Endothelial cell of umbilical vein (primary cell): ENCODE measurements around the gene MYO1A. TPM values are rescaled to one million over a fixed set of nuclear protein-coding genes. Genes with fewer than 3 reads are reported as not detected.

ENCODE experiments used
- BruUV-seq: library from RNA; stranded (reverse); fragments of 400-500 nt; replicated peaks from 2 replicates; lab custom pipeline; 2021; lab: Mats Ljungman, UMichigan
- CTCF ChIA-PET: fragments of 300-600, 350-600 bp; sonication (Branson Sonifier 250); formaldehyde crosslinking; loops from one replicate; lab custom pipeline; 2021; ENCODE audit warnings: antibody characterized with exemption, inconsistent platforms; lab: Charles Lee
- POLR2A ChIA-PET: fragments of 300-600, 350-600 bp; sonication (Branson Sonifier 250); formaldehyde crosslinking; loops from one replicate; lab custom pipeline; 2021; ENCODE audit warnings: antibody characterized with exemption, inconsistent platforms; lab: Charles Lee
- DNase-seq: peaks from one replicate; pipeline ENCODE4 v3.0.0-alpha.2; 2011; ENCODE audit warnings: low read depth, low spot score
- FAIRE-seq: peaks from 2 replicates; lab custom pipeline; 2011; peaks lifted over from hg19 to GRCh38; lab: Jason Lieb, UNC
- H2AFZ ChIP-seq: 2 replicates; pipeline ENCODE4 v1.6.0; 2012; ENCODE audit warnings: low read depth, low read length, control low read depth, inconsistent platforms
- H3K27ac ChIP-seq: 2 replicates; pipeline ENCODE4 v1.5.1; 2011; ENCODE audit warnings: low read depth, mild to moderate bottlenecking, control low read depth, low read length, moderate library complexity; ENCODE audit not compliant: insufficient read depth
- H3K27me3 ChIP-seq, 2 experiments: 2 replicates each; pipeline versions ENCODE4 v1.6.0 to v1.6.1; 2011; ENCODE audit warnings: low read length in 2 of 2, mixed read lengths in 1 of 2; ENCODE audit not compliant: control insufficient read depth in 2 of 2, insufficient read depth in 2 of 2
- H3K36me3 ChIP-seq, 2 experiments: 2 replicates in 1 of 2; 3 replicates in 1 of 2; pipeline ENCODE4 v1.5.1; 2011; ENCODE audit warnings: low read length in 2 of 2, mild to moderate bottlenecking in 1 of 2, moderate library complexity in 1 of 2; ENCODE audit not compliant: control insufficient read depth in 2 of 2, insufficient read depth in 2 of 2; ENCODE audit errors: extremely low read depth in 1 of 2
- H3K4me1 ChIP-seq: 3 replicates; pipeline ENCODE4 v1.5.1; 2011; ENCODE audit warnings: mild to moderate bottlenecking, low read length; ENCODE audit not compliant: control insufficient read depth, insufficient read depth; ENCODE audit errors: extremely low read depth
- H3K4me2 ChIP-seq: 2 replicates; pipeline ENCODE4 v1.6.1; 2011; ENCODE audit warnings: low read length, control low read depth, mixed read lengths; ENCODE audit not compliant: insufficient read depth
- H3K4me3 ChIP-seq, 3 experiments: fragments of 200-600 bp in 1 of 3; sonication (generic), shearing (Covaris generic) in 1 of 3; replicated peaks in 1 of 3; 2 replicates each; pipeline ENCODE4 v1.5.1; 2011 to 2016; ENCODE audit warnings: control low read depth in 3 of 3, low read length in 3 of 3, mild to moderate bottlenecking in 2 of 3, inconsistent platforms in 1 of 3, low read depth in 1 of 3, moderate library complexity in 1 of 3; ENCODE audit not compliant: insufficient read depth in 1 of 3
- H3K79me2 ChIP-seq: 2 replicates; pipeline ENCODE4 v1.6.0; 2012; ENCODE audit warnings: low read length, inconsistent platforms; ENCODE audit not compliant: control insufficient read depth, insufficient read depth
- H3K9ac ChIP-seq: replicated peaks from 2 replicates; pipeline ENCODE3; 2011; ENCODE audit warnings: low read length, control low read depth; ENCODE audit not compliant: insufficient read depth; ENCODE audit errors: extremely low read depth
- H3K9me1 ChIP-seq: replicated peaks from 3 replicates; pipeline ENCODE4 v1.6.0; 2011; ENCODE audit warnings: mild to moderate bottlenecking, low read length; ENCODE audit not compliant: control insufficient read depth, insufficient read depth; ENCODE audit errors: extremely low read depth
- H3K9me3 ChIP-seq: replicated peaks from 2 replicates; pipeline ENCODE4 v1.5.1; 2012; ENCODE audit warnings: low read length, inconsistent platforms; ENCODE audit not compliant: control insufficient read depth, insufficient read depth
- H4K20me1 ChIP-seq: replicated peaks from 2 replicates; pipeline ENCODE3; 2011; ENCODE audit warnings: mild to moderate bottlenecking, low read length; ENCODE audit not compliant: control insufficient read depth, insufficient read depth; ENCODE audit errors: extremely low read depth
- CTCF ChIP-seq, 2 donors: IDR thresholded peaks; 1 replicate in 1 of 2; 2 replicates in 1 of 2; pipeline ENCODE4 v1.5.1; 2011; ENCODE audit warnings: low read length in 2 of 2, mild to moderate bottlenecking in 2 of 2, moderate library complexity in 2 of 2, control low read depth in 1 of 2, inconsistent platforms in 1 of 2, low read depth in 1 of 2; ENCODE audit not compliant: insufficient read depth in 1 of 2; ENCODE audit errors: extremely low read depth in 1 of 2
- EZH2 ChIP-seq: IDR thresholded peaks from 2 replicates; pipeline ENCODE4 v1.6.1; 2012; ENCODE audit warnings: borderline replicate concordance, low read depth, mild to moderate bottlenecking, moderate library complexity, low read length, inconsistent platforms; ENCODE audit not compliant: severe bottlenecking
- FOS ChIP-seq: IDR thresholded peaks from 2 replicates; pipeline ENCODE4 v1.6.1; 2011; ENCODE audit warnings: mild to moderate bottlenecking, low read length, moderate library complexity, borderline replicate concordance; ENCODE audit not compliant: insufficient read depth
- GATA2 ChIP-seq: IDR thresholded peaks from 2 replicates; pipeline ENCODE4 v1.7.0; 2011; ENCODE audit warnings: low read depth, mild to moderate bottlenecking, moderate library complexity, mixed read lengths, low read length; ENCODE audit not compliant: insufficient read length, insufficient read depth
- JUN ChIP-seq: IDR thresholded peaks from 2 replicates; pipeline ENCODE4 v1.6.1; 2011; ENCODE audit warnings: borderline replicate concordance, low read depth; ENCODE audit not compliant: insufficient read length, insufficient read depth
- MAX ChIP-seq: IDR thresholded peaks from 2 replicates; pipeline ENCODE4 v1.6.1; 2011; ENCODE audit not compliant: insufficient read depth, insufficient read length
- MYC ChIP-seq: IDR thresholded peaks from one replicate; pipeline ENCODE4 v1.6.1; 2011; ENCODE audit warnings: mild to moderate bottlenecking, low read depth, low read length
- POLR2A ChIP-seq: IDR thresholded peaks from 2 replicates; pipeline ENCODE4 v1.6.1; 2012; ENCODE audit warnings: low read depth, mild to moderate bottlenecking, control low read depth, low read length
- POLR2AphosphoS5 ChIP-seq: IDR thresholded peaks from 2 replicates; pipeline ENCODE4 v1.6.1; 2012; ENCODE audit warnings: low read depth, mild to moderate bottlenecking, control low read depth, low read length, moderate library complexity; ENCODE audit not compliant: insufficient read depth
- dilution Hi-C: fragments of 300-500 bp; cut with MboI; formaldehyde crosslinking; loops from one replicate; pipeline ENCODE4 v1.15.0; 2019; ENCODE audit warnings: low sequenced_read_pairs; ENCODE audit not compliant: extremely low pct_ligation_motif_present
- intact Hi-C: fragments of 100-400 bp; cut with micrococcal nuclease; formaldehyde crosslinking; loops from one replicate; pipeline ENCODE4 v1.10.0; 2022
- polyA plus RNA-seq, 4 experiments: library from polyadenylated mRNA; depleted of rRNA in 3 of 4; stranded (reverse) in 3 of 4; unstranded in 1 of 4; fragments of >200 nt; gene quantifications; 2 replicates each; pipeline versions ENCODE4 v1.2.1 to v1.2.3, GENCODE V29; 2011 to 2012; ENCODE audit warnings: missing spikeins in 1 of 4
- total RNA-seq: library from RNA; stranded (reverse); gene quantifications from 2 replicates; pipeline ENCODE4 v1.2.3, GENCODE V29; 2021

MYO1A gene
- total and polyA plus RNA-seq, 2 donors (not counting 3 experiments of a cell fraction or from before 2014, with no cell fraction given): not detected

GRCh38 chr12:57040211-57040610 is 9.7 kb downstream of the MYO1A start:
- Histone ChIP-seq H3K4me2 (no peak overlapping the region), H3K9ac (no peak overlapping the region), H3K4me3 (no peak overlapping the region), H2AFZ (no peak overlapping the region), H3K27me3 (peaks cover 22 to 27% of the 10 kb centered on the region in 2 experiments), H3K27ac (no peak overlapping the region), H3K4me1 (no peaks in the 10 kb centered on the region), H3K9me3 (no peaks in the 10 kb centered on the region), H3K9me1 (no peaks in the 10 kb centered on the region), H3K79me2 (no peaks in the 10 kb centered on the region), H3K36me3 (no peaks in the 10 kb centered on the region), H4K20me1 (no peaks in the 10 kb centered on the region)
- dilution Hi-C loops: no loop called here
- DNase-seq (no peak), FAIRE-seq (no peak)
- CTCF ChIA-PET: interaction anchor here (1.2 to 1.3 kb wide), 3 partner anchors 9 to 52 kb away, joined by 5 to 6 read pairs (median 6); no protein-coding TSS in a partner anchor
- BruUV-seq: no TSS peak
- no peak for TF ChIP-seq POLR2A
- TF ChIP-seq EZH2: no peak
- no peak for TF ChIP-seq MYC
- TF ChIP-seq CTCF (IDR thresholded peaks at IDR 0.05; ENCODE audit: extremely low read depth in 1 of 2, insufficient read depth in 1 of 2, low read depth in 1 of 2, low read length in 2 of 2): no peak
- TF ChIP-seq FOS: no peak
- TF ChIP-seq MAX: no peak
- TF ChIP-seq GATA2: no peak
- no peak for TF ChIP-seq JUN
- no peak for TF ChIP-seq POLR2AphosphoS5
- intact Hi-C loops: no loop called here
- POLR2A ChIA-PET: no interaction called here
